GF-D8 (cell line): ENCODE results near the gene XYLT1.
A peak's percentile ranks its signal among the peaks of the same experiment; 100 is the strongest.
"Not testable (repeated sequence)": the region's sequence is repeated elsewhere in the genome, so short reads cannot be mapped to it uniquely, and the experiment has no call there.

Experiments used
- DNase-seq: peaks from one replicate; lab custom pipeline; 2025; lab: John Stamatoyannopoulos, UW

Gene XYLT1

DNA sequence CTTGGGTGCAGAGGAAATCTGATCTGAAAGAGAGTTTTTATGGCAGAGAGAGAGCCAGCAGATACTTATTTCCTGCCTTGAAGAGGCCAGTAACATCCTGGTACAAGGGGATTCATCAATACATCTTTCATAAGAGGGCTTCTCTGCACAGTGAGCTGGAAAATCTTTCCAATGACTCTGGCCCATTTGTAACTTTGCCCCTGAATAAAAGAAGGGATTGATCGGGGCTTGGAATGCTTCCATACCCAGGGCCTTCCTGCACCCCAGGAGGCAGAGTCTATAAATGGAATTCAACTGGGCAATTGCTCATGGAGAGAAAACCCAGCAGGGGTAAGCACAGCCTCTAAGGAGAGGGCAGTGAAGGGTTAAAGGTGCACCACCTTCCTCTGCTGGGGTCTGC lies 163.3 kb downstream of the XYLT1 start:
- no peak for DNase-seq

DNA sequence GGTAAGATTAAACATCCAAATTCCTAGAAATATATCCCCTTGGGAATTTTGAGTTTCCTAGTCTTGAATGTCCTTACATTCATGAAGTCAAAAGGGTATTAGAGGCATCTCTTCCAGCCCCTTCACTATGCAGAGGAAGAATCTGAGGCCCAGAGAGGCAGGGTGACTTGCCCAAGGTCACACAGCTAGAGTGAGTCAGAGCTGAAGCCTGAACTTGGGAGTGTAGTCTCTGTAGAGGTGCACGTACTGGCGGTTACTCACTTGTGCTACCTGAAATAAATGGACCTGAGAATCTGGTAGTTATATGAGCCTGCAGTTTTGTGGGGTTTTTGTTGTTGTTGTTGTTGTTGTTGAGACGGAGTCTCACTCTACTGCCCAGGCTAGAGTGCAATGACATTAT lies 164.0 kb downstream of the XYLT1 start:
- DNase-seq, result no peak

DNA sequence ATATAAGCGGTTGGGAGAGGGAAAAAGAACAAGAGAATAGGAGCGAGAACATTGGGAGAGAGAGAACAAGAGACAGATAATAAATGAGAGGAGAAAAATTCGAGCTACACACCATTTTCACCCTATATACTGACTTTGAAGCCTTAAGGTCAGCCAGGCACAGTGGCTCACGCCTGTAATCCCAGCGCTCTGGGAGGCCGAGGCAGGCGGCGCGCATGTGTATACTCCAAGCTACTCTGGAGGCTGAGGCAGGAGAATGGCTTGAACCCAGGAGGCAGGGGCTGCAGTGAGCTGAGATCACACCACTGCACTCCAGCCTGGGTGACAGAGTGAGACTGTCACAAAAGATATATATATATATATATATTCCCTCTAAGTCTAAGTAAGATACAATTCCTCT lies 164.5 kb downstream of the XYLT1 start:
- not testable (repeated sequence) for DNase-seq

DNA sequence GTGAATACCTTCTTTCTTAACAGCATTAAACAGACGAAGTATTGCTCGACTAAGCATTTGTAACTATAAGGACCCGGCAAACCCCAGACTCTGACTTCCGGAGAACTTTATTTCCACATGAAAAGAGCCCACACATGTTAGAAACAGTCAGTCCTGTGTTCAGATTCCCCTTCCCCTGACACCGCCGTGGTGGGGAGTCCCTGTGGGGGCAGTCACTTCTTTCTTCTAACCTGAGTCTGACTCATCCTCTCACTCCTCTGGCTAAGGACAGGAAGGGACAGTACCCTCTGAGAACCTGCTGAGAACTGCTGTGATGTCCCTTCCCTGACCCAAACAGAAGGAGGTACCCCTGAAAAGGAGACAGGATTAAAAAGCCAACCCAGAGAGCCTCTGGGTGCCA lies 165.1 kb downstream of the XYLT1 start:
- DNase-seq, result no peak

DNA sequence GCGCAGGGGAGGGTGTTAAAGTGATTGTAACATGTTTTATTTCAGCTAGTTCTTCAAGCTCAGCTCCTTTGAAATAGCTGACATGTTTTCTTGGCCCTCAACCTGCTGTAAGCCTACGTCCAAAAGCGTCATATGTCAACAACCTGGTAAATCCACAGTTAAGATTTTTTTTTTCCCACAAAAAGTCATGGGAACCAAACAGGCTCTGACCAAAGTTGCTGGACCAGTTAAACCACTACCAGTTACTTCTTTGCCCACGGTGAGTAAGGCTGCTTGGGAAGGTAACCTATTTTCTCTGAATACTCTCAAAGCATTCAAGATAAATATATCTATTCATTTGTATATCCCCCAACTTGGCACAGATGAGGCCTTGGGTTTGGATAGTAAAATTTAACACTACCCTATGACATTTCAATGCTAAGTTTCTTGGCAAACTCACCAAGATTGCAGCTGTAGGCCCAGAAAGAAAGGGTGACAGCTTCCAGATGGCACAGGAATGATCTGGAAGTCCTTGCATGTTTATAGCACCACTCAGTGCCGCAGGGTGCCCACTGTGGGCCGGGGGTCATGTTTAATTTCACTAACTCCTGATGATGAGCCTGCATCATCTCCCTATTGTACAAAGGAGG lies 166.2 kb downstream of the XYLT1 start:
- no peak for DNase-seq

DNA sequence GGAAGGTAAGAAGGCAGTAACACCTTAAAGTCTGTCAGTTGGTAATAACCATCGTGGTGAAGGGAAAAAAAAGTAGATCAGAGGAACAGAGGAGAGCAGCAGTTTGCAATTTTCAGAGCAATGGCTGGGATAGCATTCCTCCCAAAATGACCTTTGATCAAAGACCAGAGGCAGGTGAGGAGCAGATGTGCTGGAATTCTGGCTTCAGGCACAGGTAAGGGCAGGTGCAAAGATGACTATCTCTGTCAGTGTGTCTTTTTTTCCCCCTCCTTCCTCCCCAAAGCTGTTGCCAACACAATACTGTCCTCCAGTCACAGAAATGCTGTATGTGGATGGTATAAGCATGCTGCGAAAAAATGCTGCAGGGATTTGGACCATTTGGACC lies 166.7 kb downstream of the XYLT1 start:
- DNase-seq, result no peak

DNA sequence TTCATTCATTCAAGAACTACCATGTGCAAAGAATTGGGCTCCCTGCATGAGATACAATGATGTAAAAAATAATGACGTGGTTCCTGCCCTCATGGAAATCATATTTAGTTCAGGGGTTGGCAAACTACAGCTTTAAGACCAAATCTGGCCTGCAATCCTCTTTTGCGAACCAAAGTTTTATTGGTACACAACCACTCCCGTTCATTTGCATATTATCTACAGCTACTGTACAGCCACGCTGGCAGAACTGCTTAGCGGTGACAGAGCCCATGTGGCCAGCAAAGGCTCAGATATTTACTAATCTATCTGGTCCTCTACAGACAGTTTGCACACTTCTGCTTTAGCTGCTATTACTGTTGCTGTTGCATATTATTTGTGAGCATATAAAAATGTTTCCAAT lies 167.7 kb downstream of the XYLT1 start:
- no peak for DNase-seq

DNA sequence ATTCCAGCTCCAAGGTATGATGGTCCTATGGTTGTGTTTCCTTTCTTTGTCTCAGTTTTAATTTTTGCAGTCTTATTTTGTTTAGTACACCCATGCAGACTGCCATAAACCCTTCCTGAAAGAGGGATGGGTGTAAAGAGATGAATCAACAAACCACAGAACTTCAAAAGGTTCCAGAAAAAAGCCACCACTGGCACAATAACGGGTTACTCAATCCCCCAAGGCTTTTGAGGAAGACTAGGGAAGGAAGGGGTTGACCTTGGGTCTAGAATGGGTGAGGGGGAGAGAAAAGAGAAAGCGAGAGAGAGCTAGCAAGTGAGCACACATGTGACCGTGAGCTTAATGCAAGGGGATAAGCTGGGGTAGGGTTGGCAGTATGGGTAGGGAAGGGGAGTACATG lies 168.1 kb downstream of the XYLT1 start:
- peak; percentile 85 for DNase-seq

DNA sequence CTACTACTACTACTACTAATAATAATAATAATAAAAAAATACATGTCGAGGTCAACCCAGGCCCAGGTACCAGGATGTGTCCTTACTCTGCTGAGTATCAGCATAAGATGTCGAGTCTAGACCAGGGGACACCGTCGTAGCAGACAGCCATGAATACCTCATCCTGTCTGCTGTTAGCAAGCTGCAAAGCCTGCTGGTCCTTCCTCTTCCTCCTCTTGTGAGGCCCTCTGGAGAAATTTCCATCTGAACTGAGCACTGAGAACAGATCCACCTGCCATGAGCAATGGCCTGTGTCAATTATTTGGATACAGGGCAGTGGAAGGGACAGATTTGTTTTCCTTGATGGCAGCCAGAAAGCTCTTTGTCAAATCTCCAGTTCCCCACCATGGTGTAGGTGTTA lies 168.5 kb downstream of the XYLT1 start:
- DNase-seq, result peak; percentile 4

DNA sequence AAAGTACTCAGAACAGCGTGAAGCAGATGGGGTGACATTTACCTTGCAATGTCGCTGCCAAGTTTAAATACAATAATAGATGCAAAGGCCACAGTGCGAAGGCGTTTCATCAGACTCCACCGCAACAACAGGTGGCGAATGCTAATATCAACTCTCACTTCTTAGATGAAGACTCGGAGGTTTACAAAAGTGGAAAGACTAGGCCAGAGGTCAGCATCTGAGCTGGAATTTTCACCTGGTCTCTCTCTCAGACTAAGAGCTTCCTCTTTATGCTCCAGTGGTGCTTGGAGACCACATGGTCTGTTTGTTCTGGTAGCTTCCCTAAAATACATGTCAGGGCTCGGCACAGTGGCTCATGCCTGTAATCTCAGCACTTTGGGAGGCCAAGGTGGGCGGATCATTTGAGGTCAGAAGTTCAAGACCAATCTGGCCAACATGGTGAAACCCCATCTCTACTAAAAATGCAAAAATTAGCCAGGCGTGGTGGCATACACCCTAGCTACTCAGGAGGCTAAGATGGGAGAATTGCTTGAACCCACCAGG lies 169.1 kb downstream of the XYLT1 start:
- peak; percentile 66 for DNase-seq

DNA sequence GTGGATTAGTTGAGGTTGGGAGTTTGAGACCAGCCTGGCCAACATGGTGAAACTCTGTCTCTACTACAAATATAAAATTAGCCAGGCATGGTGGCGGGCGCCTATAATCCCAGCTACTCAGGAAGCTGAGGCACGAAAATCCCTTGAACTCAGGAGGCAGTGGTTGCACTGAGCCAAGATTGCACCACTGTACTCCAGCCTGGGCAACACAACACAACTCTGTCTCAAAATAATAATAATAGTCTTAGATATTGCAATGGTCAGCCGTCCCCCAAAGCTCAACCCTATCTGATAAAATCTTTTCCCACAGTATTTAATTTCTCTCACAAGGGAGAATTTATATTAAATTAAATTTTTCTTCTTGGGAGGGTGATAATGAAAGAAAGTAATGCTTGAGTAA lies 169.6 kb downstream of the XYLT1 start:
- DNase-seq, result no peak

DNA sequence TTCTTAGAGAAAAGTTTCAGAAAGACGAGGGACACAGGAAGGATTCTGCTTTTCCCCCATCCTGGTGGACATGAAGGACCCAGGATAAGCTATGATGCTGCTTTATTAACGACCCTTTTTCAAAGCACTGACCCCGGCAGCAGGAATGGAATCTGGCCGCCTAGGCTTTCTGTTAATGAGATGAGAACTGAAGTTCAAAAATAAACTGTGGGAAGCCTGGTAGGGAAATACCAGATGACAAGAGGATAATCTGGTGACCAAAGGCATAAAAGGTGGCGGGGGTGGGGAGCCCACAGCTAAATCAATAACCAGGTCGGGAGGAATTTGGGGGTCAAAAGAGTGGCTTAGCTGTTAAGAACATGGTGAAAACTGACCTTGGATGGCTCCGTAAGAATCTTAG lies 171.0 kb downstream of the XYLT1 start:
- no peak for DNase-seq

DNA sequence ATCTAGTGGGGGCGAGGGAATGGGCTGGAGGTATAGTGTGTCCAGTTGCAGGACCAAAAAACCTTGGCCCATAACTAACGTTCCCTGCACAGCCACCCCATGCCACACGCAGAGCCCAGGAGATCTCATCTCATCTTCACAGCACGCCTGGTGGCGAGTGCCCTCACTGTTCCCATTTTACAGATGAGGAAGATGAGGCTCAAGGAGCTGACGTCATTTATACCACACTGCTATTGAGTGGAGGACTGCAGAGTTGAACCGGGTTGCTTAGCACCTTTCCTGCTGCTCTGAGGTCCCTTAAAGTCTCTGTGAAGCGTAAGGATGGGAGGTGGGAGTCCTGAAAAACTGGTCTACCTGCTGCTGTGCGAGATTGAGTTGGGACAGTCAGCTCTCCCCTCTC lies 172.5 kb downstream of the XYLT1 start:
- DNase-seq, result no peak

DNA sequence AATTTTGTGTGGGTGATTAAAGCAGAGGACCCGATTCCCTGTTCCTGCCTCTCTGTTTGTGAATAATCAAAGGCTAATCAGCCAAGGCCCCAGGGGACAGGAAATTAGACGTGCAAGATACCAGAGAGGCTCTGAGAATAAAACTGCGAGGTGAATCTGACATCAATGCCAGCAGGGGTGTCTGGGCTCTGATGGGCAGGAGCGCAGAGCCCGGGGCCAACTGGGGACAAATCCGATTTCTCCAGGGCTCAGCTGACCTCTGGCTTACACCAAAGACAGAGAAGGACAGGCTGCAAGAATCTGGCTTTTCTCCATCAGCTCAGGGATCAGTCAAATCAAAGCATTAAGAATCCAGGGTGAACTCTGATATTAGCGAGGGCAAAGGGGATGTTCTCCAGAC lies 174.3 kb downstream of the XYLT1 start:
- DNase-seq, result no peak

DNA sequence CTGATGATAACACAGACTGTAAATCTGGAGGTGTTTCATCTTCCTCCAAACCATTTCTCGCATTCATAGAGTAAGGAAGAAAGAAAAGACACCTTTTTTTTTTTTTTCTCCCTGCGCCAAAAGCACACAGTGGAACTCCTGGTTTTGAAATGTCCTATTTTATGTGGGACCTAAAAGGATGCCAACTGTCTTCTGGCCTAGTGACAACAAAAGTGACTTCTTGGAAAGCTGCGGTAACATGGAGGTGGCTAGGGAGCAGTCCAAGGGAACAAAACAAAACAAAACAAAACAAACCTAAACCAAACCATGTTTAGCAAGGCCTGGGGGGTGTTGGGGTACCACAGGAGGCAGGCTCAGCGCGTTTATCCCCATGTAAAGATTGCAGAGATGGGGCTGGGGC lies 174.8 kb downstream of the XYLT1 start:
- no peak for DNase-seq

DNA sequence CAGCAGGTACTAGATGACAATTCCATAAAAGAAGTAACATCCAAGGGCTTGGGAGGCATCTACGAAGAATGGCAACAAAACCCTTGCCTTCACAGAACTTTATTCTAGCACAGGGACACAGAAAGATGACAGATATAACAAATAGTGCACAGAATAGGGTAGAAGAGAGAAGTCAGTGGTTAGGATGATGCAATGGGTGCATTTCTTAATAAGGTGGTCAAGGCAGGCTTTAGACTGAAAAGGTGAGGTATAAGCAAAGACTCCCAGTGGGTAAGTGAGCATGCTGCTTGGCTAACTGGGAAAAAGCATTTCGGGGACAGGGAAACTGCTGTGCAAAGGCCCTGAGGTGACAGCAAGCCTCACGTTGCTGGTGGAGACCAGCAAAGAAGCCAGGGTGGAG lies 175.9 kb downstream of the XYLT1 start:
- no peak for DNase-seq

DNA sequence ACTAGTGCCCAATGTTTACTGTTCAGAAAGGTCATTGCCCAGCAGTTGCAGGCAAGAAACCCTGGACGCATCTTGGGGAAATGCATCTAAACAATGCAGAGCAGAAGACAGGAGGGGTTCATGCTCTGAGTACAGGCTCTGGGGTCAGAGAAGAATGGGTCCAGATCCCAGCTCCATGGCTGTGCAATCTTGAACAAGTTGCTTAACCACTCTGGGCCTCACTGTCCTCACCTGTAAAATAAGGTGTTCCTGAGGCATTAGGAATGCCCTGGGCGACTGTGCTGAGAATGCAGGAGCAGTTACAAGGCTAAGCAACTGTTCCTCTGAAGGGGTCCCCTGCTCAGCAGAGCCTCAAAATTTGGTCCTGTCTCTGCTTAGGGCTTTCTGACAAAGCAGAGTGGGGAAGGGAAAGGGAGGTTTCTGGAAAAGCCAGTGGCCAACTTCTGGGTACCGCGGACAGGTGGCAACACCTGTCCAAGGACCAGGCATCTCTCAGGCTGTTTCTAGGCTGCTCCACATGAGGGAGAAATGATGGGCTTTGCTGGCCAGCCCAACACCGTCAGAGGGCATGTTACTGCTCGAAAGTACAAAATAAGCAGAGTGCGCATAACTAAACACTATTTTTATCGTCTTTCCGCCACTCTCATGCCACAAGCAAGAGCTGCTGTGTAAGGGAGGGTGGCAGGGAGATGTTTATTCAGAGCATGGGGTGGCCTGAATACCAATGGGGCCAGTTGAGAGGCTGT lies 176.8 kb downstream of the XYLT1 start:
- DNase-seq, result no peak

DNA sequence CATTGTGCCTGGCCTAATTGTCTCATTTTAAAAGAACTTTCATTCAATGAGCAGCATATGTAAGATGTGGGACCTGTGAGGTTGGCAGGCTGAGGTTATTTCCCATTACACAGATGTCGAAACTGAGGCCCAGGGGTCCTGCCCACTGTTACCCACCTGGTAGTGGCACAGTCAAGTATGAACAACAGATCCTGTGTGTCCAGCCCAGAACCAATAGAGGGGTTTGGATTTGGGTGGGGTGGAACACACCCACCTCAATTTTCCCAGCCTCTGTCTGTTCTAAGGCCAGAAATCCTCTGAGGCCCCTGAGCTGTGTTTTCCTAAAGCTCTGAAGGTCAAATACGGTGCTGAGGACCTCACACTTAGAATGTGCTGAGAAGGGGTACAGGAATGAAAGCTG lies 179.5 kb downstream of the XYLT1 start:
- DNase-seq, result no peak

DNA sequence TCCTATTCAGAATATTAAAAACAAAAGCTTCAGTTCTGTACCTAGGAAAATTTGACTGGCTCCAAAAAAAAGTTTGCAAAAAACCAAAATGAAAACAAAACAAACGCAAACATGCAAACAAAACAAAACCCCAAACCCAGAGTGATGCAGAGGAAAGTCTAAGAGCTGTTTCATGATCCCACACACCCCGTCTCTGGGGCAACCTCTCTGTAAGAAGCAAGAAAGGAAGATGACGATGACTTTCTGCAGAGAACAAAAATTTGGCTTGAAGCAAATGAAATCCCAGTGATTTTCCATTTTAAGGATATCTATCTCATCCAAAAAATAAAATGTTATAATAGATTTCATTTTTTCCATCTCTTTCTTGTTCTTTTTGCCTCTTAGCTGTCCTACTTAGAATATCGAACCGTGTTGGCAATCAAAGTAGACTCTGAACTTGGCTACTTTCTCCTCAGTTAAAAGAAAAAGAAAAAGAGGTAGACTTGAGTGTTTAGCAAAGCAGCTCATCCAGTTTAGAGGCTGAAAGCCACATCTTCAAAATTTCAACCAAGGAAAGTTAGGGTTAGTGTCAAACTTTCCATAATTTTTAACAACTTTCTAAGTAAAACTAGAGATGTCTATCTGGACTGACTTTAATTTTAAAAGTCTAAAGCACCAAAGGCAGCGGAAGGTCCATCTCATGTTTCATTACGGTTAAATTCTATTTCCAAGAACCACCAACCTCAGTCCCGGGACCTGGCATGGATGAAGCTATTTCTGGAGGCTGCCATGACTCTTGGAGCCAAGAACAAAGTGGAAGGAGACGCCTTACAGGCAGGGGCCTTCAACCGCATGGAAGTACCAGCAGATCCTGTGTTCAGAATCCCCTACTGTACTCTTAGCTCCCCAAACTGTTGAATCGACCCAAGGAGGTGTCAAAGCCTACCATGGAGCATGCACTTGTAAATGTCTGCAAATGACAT lies 180.8 kb downstream of the XYLT1 start:
- no peak for DNase-seq

DNA sequence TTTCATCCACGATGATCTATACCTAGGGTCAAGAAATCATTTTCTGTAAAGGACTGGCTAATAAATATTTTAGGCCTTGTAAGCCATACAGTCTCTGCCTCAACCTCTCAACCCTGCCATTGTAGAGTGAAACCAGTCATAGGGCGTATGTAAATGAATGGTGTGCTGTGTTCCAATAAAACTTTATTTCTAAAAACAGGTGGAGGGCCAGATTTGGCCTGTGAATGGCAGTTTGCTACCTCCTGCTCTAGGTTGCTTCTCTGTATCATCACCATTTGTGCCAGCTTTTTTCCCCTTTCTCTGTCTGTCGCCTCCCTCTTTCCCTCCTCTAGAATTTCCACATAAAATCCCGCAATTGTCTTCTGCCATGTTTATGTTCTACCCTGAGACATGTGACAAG lies 181.7 kb downstream of the XYLT1 start:
- no peak for DNase-seq

DNA sequence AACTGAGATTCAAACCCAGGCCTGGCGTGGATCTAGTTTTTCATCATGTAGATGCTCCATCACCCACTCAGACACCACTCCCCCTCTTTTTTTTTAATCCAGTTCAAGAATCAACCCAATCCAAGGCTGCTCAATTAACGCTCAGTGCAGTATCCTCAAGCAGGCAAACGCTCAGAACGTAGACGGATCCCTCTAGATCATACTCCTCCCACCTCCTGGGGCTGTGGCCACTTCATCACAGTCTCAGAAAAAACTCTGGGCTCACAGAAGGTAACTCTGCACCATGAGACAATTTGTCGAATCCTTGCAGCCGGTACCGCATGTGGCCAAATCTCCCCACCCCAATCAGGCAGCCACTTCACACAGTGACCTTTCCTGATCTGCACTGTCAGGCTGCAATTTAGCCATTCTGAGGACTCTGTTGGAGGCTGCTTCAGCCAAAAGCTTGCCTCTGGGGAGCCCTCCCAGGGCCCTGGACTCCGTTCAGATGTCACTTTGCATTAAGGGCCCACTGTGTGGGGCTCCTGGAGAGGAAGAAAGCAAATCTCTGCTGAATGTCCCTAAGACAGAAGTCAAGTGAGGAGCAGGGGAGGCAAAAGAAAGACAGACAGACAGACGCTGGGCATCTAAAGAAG lies 183.5 kb downstream of the XYLT1 start:
- DNase-seq, result no peak

DNA sequence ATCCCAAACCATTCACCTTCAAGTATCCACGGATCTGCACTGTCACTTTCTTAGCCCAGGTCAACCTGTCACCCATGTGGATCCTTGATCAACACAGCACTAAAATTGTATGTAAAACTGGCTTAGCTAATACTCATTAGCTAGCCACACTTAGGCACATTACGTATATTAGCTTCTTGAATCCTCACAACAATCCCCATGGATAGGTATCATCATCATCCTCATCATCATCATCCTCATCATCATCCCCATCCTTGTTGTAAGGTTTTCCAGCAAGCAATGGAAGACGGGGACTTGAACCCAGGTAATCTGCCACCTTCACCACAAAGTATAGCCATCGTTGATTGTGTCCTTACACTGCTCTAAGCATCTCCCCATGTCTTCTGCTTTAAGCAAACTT lies 184.3 kb downstream of the XYLT1 start:
- DNase-seq, result no peak
